CD4-positive, alpha-beta T cell (primary cell): Measurements from ENCODE around the gene CYSRT1. TPM values are rescaled to one million over a fixed set of nuclear protein-coding genes. Genes with fewer than 3 reads are reported as not detected.

Experiments
- ATAC-seq: fragments of 200-7000 bp; cut with Tn5 transposase; one replicate; pipeline ENCODE4 v1.10.0; 2022; ENCODE audit warnings: mild to moderate bottlenecking; ENCODE audit not compliant: poor library complexity
- CTCF ChIA-PET: fragments of 350-600 bp; sonication (Branson Sonifier 250); formaldehyde crosslinking; loops from one replicate; lab custom pipeline; 2021; ENCODE audit warnings: antibody characterized with exemption, inconsistent platforms; lab: Charles Lee
- POLR2A ChIA-PET: fragments of 350-600 bp; sonication (Branson Sonifier 250); formaldehyde crosslinking; loops from one replicate; lab custom pipeline; 2021; ENCODE audit warnings: antibody characterized with exemption, inconsistent platforms; lab: Charles Lee
- DNase-seq, 14 experiments: peaks; one replicate each; pipeline ENCODE4 v3.0.0-alpha.2; 2013 to 2020; ENCODE audit warnings: mixed read lengths in 2 of 14
- H3K27ac ChIP-seq, 2 donors: one replicate each; pipeline versions ENCODE4 v1.5.1 to v1.7.0; 2013; ENCODE audit warnings: low read length in 2 of 2, low read depth in 1 of 2, mild to moderate bottlenecking in 1 of 2
- H3K27me3 ChIP-seq, 2 experiments: 1 replicate in 1 of 2; 2 replicates in 1 of 2; pipeline versions ENCODE4 v1.6.1 to v1.7.0; 2013; ENCODE audit warnings: low read length in 2 of 2, control low read depth in 1 of 2, mild to moderate bottlenecking in 1 of 2, moderate library complexity in 1 of 2; ENCODE audit not compliant: insufficient read depth in 2 of 2, control insufficient read depth in 1 of 2
- H3K36me3 ChIP-seq: one replicate; pipeline ENCODE4 v1.6.1; 2013; ENCODE audit warnings: low read length, control low read depth; ENCODE audit not compliant: insufficient read depth
- H3K4me1 ChIP-seq: one replicate; pipeline ENCODE4 v1.6.1; 2013; ENCODE audit warnings: low read length, control low read depth; ENCODE audit not compliant: insufficient read depth
- H3K4me3 ChIP-seq: one replicate; pipeline ENCODE4 v1.5.1; 2013; ENCODE audit warnings: mild to moderate bottlenecking, low read length, moderate library complexity
- H3K9me3 ChIP-seq, 2 experiments: 1 replicate in 1 of 2; 2 replicates in 1 of 2; pipeline versions ENCODE4 v1.6.1 to v1.7.0; 2013; ENCODE audit warnings: low read length in 2 of 2, mild to moderate bottlenecking in 2 of 2, control low read depth in 1 of 2, moderate library complexity in 1 of 2; ENCODE audit not compliant: control insufficient read depth in 1 of 2, insufficient read depth in 1 of 2
- H3K27ac Mint-ChIP-seq: one replicate; pipeline ENCODE4 v1.8.0; 2020; ENCODE audit warnings: mixed read lengths
- H3K27me3 Mint-ChIP-seq: one replicate; pipeline ENCODE4 v1.8.0; 2021; ENCODE audit warnings: mixed read lengths
- H3K36me3 Mint-ChIP-seq: one replicate; pipeline ENCODE4 v1.8.0; 2021; ENCODE audit warnings: low read depth, mixed read lengths
- H3K4me1 Mint-ChIP-seq: one replicate; pipeline ENCODE4 v1.8.0; 2021; ENCODE audit warnings: low read depth, mixed read lengths
- H3K4me3 Mint-ChIP-seq: one replicate; pipeline ENCODE4 v1.8.0; 2020; ENCODE audit warnings: mild to moderate bottlenecking, mixed read lengths
- H3K9me3 Mint-ChIP-seq: one replicate; pipeline ENCODE4 v1.8.0; 2020; ENCODE audit warnings: mixed read lengths
- intact Hi-C, 2 experiments: fragments of 100-400 bp; cut with DNase I in 1 of 2; cut with micrococcal nuclease in 1 of 2; formaldehyde crosslinking; loops; one replicate each; pipeline versions ENCODE4 v1.15.1 to v1.9.0; 2023 to 2025; cut with DNase I, micrococcal nuclease
- total RNA-seq, 174 experiments: library from RNA in 2 of 174; stranded (reverse) in 2 of 174; gene quantifications; one replicate each; pipeline ENCODE4 v1.2.3 and lab custom pipeline; 2021 to 2026
- TF ChIP-seq, protein P1 (sequence below): fragments of 200-600 bp; IDR thresholded peaks from one replicate; pipeline ENCODE4 v1.8.0; 2022; ENCODE audit warnings: antibody characterized with exemption, mild to moderate bottlenecking

CYSRT1 gene
- total RNA-seq, 2 experiments from 2014 or later: 0.33 to 0.42 TPM

DNA sequence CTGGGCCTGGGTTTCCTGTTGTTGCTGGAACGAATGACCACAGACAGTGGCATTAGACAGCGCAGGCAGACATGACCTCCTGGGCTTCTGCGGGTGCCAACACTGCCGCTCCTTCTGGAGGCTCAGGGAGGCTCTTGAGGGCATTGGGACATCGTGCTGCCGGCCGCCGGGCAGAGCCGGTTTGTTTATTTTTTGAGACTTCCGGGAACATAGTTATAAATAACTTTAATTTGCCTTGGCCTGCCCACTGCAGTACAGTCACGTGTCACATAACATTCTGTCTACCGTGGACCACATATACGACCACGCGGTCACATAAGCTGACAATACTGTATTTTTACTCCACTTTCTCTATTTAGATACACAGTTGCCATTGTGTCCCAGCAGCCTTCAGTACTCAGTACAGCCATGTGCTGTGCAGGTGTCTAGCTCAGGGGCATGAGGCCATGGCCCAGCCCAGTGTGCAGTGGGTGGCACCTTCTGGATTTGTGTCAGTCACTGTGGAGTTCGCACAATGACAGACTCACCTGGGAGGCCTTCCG lies 44.3 kb downstream of the CYSRT1 start:
- Mint-ChIP-seq H3K36me3 (peaks cover 39% of the 10 kb centered on the region), H3K27ac (no peak overlapping the region), H3K27me3 (no peaks in the 10 kb centered on the region), H3K4me3 (no peak overlapping the region), H3K4me1 (peaks cover 8% of the 10 kb centered on the region), H3K9me3 (no peaks in the 10 kb centered on the region)
- Histone ChIP-seq H3K4me1 (peaks cover 17% of the 10 kb centered on the region), H3K36me3 (peaks cover 58% of the 10 kb centered on the region), H3K9me3 (no peaks in the 10 kb centered on the region), H3K27ac (no peak overlapping the region), H3K27me3 (no peaks in the 10 kb centered on the region), H3K4me3 (no peak overlapping the region)
- ChIA-PET POLR2A (no interaction called here), CTCF (no interaction called here)
- DNase-seq (no peak), ATAC-seq (no peak)
- TF ChIP-seq, protein P1, sequence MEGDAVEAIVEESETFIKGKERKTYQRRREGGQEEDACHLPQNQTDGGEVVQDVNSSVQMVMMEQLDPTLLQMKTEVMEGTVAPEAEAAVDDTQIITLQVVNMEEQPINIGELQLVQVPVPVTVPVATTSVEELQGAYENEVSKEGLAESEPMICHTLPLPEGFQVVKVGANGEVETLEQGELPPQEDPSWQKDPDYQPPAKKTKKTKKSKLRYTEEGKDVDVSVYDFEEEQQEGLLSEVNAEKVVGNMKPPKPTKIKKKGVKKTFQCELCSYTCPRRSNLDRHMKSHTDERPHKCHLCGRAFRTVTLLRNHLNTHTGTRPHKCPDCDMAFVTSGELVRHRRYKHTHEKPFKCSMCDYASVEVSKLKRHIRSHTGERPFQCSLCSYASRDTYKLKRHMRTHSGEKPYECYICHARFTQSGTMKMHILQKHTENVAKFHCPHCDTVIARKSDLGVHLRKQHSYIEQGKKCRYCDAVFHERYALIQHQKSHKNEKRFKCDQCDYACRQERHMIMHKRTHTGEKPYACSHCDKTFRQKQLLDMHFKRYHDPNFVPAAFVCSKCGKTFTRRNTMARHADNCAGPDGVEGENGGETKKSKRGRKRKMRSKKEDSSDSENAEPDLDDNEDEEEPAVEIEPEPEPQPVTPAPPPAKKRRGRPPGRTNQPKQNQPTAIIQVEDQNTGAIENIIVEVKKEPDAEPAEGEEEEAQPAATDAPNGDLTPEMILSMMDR: no peak
- intact Hi-C loops: no loop called here

DNA sequence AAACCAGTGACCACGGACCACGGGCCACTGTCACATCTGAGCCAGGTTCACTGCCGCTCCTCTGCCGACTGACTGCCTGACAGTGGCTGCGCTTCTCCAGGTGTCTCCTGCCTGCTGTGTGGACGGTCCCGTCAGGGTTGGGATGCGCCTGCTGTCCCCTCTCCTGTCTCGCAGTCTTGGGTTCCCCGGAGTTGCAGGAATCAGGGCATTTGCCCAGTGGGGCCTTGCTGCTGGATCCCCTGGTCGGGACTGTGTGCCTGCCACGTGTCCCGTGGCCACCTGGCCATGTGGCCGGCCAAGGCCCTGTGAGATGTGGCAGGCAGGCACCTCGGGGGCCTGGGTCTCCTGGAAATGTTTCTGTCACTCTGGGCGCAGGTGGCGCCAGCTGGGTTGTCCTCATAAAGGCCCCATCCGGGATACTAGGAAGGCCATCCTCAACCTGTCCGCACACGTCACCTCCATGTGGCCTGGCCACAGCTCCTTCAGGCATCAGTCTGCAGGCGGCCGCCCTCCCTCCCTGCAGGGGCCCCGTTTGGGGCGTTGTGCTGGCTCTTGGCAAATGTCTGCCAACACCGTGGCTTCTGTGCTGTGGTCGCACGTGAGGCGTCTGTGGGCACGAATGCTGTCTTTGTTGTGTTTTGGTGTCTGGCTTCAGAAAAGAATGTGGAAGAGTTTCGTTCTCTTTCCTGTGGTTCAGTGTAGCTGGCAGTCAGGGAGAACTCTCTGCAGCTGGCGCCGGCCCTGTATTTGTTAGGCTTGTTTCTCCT lies 46.1 kb downstream of the CYSRT1 start:
- Histone ChIP-seq H3K9me3 (no peaks in the 10 kb centered on the region), H3K4me1 (peaks cover 18% of the 10 kb centered on the region), H3K27ac (no peak overlapping the region), H3K4me3 (no peak overlapping the region), H3K27me3 (no peaks in the 10 kb centered on the region), H3K36me3 (peaks cover 45% of the 10 kb centered on the region)
- Mint-ChIP-seq H3K4me3 (no peak overlapping the region), H3K27ac (peak overlapping the region; percentile 35), H3K4me1 (peaks cover 16% of the 10 kb centered on the region), H3K27me3 (no peaks in the 10 kb centered on the region), H3K36me3 (peaks cover 33% of the 10 kb centered on the region), H3K9me3 (no peaks in the 10 kb centered on the region)
- POLR2A ChIA-PET: interaction anchor here (1.2 kb wide), 1 partner anchor 16 kb away, joined by 3 read pairs; the partner anchor contains the start of gene NELFB
- TF ChIP-seq, protein P1: no peak
- peak in 8 of 14 experiments; percentile 29 to 68 (median 44) for DNase-seq
- peak; percentile 76 for ATAC-seq
- CTCF ChIA-PET: no interaction called here
- intact Hi-C loops: no loop called here

- intact Hi-C loops: no loop called here
- ATAC-seq (no peak), DNase-seq (no peak)
- TF ChIP-seq, protein P1: no peak
- H3K4me1 ChIP-seq: peaks cover 24% of the 10 kb centered on the region
- H3K27ac ChIP-seq: no peak overlapping the region
- peaks cover 0 to under 1% of the 10 kb centered on the region in 2 experiments for H3K27me3 ChIP-seq
- ChIA-PET POLR2A (interaction anchor here (1.2 kb wide), 1 partner anchor 16 kb away, joined by 3 read pairs; the partner anchor contains the start of gene NELFB), CTCF (no interaction called here)
- Mint-ChIP-seq H3K36me3 (peaks cover 33% of the 10 kb centered on the region), H3K9me3 (no peaks in the 10 kb centered on the region), H3K4me1 (peaks cover 17% of the 10 kb centered on the region), H3K4me3 (no peak overlapping the region), H3K27me3 (peaks cover 1% of the 10 kb centered on the region), H3K27ac (peak overlapping the region; percentile 35)
- H3K36me3 ChIP-seq: peaks cover 40% of the 10 kb centered on the region
- no peak overlapping the region for H3K4me3 ChIP-seq
- H3K9me3 ChIP-seq: no peaks in the 10 kb centered on the region
These were observed 46.7 kb downstream of the CYSRT1 start for GRCh38 chr9:137271696-137272076.
